IMR-90 (cell line): ENCODE results near the gene BANP.

Experiments
- CEBPB ChIP-seq: IDR thresholded peaks from 2 replicates; pipeline ENCODE4 v1.6.1; 2012; ENCODE audit warnings: low read depth, low read length, improper control_type of control experiment
- CHD1 ChIP-seq: IDR thresholded peaks from 2 replicates; pipeline ENCODE4 v1.6.1; 2012; ENCODE audit warnings: low read depth, low read length, improper control_type of control experiment
- ELK1 ChIP-seq: fragments of 150-350 bp; IDR thresholded peaks from 2 replicates; pipeline ENCODE4 v1.6.1; 2016; ENCODE audit warnings: low read depth, mild to moderate bottlenecking, low read length, moderate library complexity, borderline replicate concordance
- POLR2A ChIP-seq: IDR thresholded peaks from 2 replicates; pipeline ENCODE4 v1.6.1; 2012; ENCODE audit warnings: mild to moderate bottlenecking, low read depth, low read length
- RAD21 ChIP-seq: IDR thresholded peaks from 2 replicates; pipeline ENCODE4 v1.6.1; 2012; ENCODE audit warnings: low read length, improper control_type of control experiment
- RCOR1 ChIP-seq: IDR thresholded peaks from 2 replicates; pipeline ENCODE4 v1.6.1; 2012; ENCODE audit warnings: mild to moderate bottlenecking, low read length, improper control_type of control experiment; ENCODE audit not compliant: insufficient replicate concordance
- RFX5 ChIP-seq: IDR thresholded peaks from 2 replicates; pipeline ENCODE4 v1.8.0; 2012; ENCODE audit warnings: low read depth, mild to moderate bottlenecking, low read length, moderate library complexity
- USF2 ChIP-seq: fragments of 150-350 bp; IDR thresholded peaks from 2 replicates; pipeline ENCODE4 v1.6.1; 2017; ENCODE audit warnings: mild to moderate bottlenecking, antibody characterized with exemption, low read length, low read depth
- TF ChIP-seq, protein P1 (sequence below): conservative IDR thresholded peaks from 2 replicates; pipeline ENCODE4 v1.5.1; 2012; ENCODE audit warnings: mild to moderate bottlenecking, low read depth, low read length, improper control_type of control experiment

GRCh38 chr16:87949071-87949744 lies 2.0 kb upstream of the BANP start:
- TF ChIP-seq, protein P1, sequence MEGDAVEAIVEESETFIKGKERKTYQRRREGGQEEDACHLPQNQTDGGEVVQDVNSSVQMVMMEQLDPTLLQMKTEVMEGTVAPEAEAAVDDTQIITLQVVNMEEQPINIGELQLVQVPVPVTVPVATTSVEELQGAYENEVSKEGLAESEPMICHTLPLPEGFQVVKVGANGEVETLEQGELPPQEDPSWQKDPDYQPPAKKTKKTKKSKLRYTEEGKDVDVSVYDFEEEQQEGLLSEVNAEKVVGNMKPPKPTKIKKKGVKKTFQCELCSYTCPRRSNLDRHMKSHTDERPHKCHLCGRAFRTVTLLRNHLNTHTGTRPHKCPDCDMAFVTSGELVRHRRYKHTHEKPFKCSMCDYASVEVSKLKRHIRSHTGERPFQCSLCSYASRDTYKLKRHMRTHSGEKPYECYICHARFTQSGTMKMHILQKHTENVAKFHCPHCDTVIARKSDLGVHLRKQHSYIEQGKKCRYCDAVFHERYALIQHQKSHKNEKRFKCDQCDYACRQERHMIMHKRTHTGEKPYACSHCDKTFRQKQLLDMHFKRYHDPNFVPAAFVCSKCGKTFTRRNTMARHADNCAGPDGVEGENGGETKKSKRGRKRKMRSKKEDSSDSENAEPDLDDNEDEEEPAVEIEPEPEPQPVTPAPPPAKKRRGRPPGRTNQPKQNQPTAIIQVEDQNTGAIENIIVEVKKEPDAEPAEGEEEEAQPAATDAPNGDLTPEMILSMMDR = no peak
- no peak for TF ChIP-seq RAD21
- no peak for TF ChIP-seq POLR2A
- TF ChIP-seq CEBPB = no peak
- TF ChIP-seq RCOR1 = no peak
- no peak for TF ChIP-seq RFX5
- TF ChIP-seq USF2 = no peak
- no peak for TF ChIP-seq CHD1
- no peak for TF ChIP-seq ELK1
